CD14-positive monocyte (primary cell): ENCODE results near the gene MFSD8. TPM values are rescaled to one million over a fixed set of nuclear protein-coding genes. Genes with fewer than 3 reads are reported as not detected.

ENCODE experiments used
- DNase-seq, 3 donors: peaks; one replicate each; pipeline ENCODE4 v3.0.0-alpha.2; 2011 to 2022
- H2AFZ ChIP-seq: 2 replicates; pipeline ENCODE4 v1.6.0; 2012; ENCODE audit warnings: mild to moderate bottlenecking, low read depth, low read length, inconsistent platforms; ENCODE audit not compliant: insufficient read depth, poor library complexity, severe bottlenecking
- H3K27ac ChIP-seq, 2 donors: 1 replicate in 1 of 2; 2 replicates in 1 of 2; pipeline ENCODE4 v1.5.1; 2012 to 2013; ENCODE audit warnings: low read length in 2 of 2, control low read depth in 1 of 2, inconsistent platforms in 1 of 2, low read depth in 1 of 2, mild to moderate bottlenecking in 1 of 2
- H3K27me3 ChIP-seq, 2 donors: one replicate each; pipeline versions ENCODE4 v1.6.0 to v1.6.1; 2011 to 2013; ENCODE audit warnings: low read length in 2 of 2; ENCODE audit not compliant: control insufficient read depth in 2 of 2, insufficient read depth in 2 of 2
- H3K36me3 ChIP-seq, 2 donors: replicated peaks in 1 of 2; 1 replicate in 1 of 2; 2 replicates in 1 of 2; pipeline versions ENCODE4 v1.5.1 to v1.6.1; 2012 to 2013; ENCODE audit warnings: low read length in 2 of 2, control low read depth in 1 of 2, inconsistent platforms in 1 of 2, mild to moderate bottlenecking in 1 of 2; ENCODE audit not compliant: insufficient read depth in 2 of 2, control insufficient read depth in 1 of 2
- H3K4me1 ChIP-seq, 2 donors: 1 replicate in 1 of 2; 2 replicates in 1 of 2; pipeline versions ENCODE4 v1.5.1 to v1.6.1; 2012 to 2013; ENCODE audit warnings: low read length in 2 of 2, control low read depth in 1 of 2, inconsistent platforms in 1 of 2, mild to moderate bottlenecking in 1 of 2, moderate library complexity in 1 of 2; ENCODE audit not compliant: insufficient read depth in 2 of 2, control insufficient read depth in 1 of 2
- H3K4me2 ChIP-seq: replicated peaks from 2 replicates; pipeline ENCODE3; 2012; ENCODE audit warnings: low read length, moderate library complexity, mild to moderate bottlenecking; ENCODE audit not compliant: poor library complexity, severe bottlenecking; ENCODE audit errors: extremely low read depth
- H3K4me3 ChIP-seq, 3 experiments: fragments of 200-600 bp in 1 of 3; sonication (generic) in 1 of 3; replicated peaks in 1 of 3; 1 replicate in 2 of 3; 2 replicates in 1 of 3; pipeline ENCODE4 v1.5.1; 2011 to 2013; ENCODE audit warnings: low read length in 3 of 3, mild to moderate bottlenecking in 3 of 3, control low read depth in 2 of 3, low read depth in 2 of 3, inconsistent platforms in 1 of 3, moderate library complexity in 1 of 3
- H3K79me2 ChIP-seq: 2 replicates; pipeline ENCODE4 v1.6.0; 2012; ENCODE audit warnings: mild to moderate bottlenecking, control low read depth, inconsistent platforms, low read length, moderate library complexity; ENCODE audit not compliant: insufficient read depth
- H3K9ac ChIP-seq: 2 replicates; pipeline ENCODE4 v1.6.0; 2017; ENCODE audit warnings: low read length, mild to moderate bottlenecking; ENCODE audit not compliant: insufficient read depth, poor library complexity, severe bottlenecking
- H3K9me3 ChIP-seq, 2 donors: replicated peaks in 1 of 2; 1 replicate in 1 of 2; 2 replicates in 1 of 2; pipeline versions ENCODE4 v1.5.1 to v1.6.1; 2012 to 2013; ENCODE audit warnings: low read length in 2 of 2, control low read depth in 1 of 2; ENCODE audit not compliant: control insufficient read depth in 1 of 2, insufficient read depth in 1 of 2
- H4K20me1 ChIP-seq: 2 replicates; pipeline ENCODE4 v1.6.0; 2012; ENCODE audit warnings: mild to moderate bottlenecking, low read length, control low read depth, moderate library complexity; ENCODE audit not compliant: insufficient read depth
- H3K27ac Mint-ChIP-seq, 7 donors: one replicate each; pipeline ENCODE4 v1.8.0; 2020; ENCODE audit warnings: mild to moderate bottlenecking in 7 of 7, mixed read lengths in 7 of 7, moderate library complexity in 6 of 7, inconsistent platforms in 2 of 7
- H3K27me3 Mint-ChIP-seq, 3 donors: one replicate each; pipeline ENCODE4 v1.8.0; 2021 to 2022; ENCODE audit warnings: low read depth in 3 of 3, mild to moderate bottlenecking in 3 of 3, mixed read lengths in 3 of 3, moderate library complexity in 3 of 3, inconsistent platforms in 1 of 3
- H3K36me3 Mint-ChIP-seq, 2 donors: one replicate each; pipeline ENCODE4 v1.8.0; 2020; ENCODE audit warnings: mixed read lengths in 2 of 2, inconsistent platforms in 1 of 2, mild to moderate bottlenecking in 1 of 2
- H3K4me1 Mint-ChIP-seq: one replicate; pipeline ENCODE4 v1.8.0; 2020; ENCODE audit warnings: mild to moderate bottlenecking, mixed read lengths
- H3K4me3 Mint-ChIP-seq, 2 donors: one replicate each; pipeline ENCODE4 v1.8.0; 2020; ENCODE audit warnings: mild to moderate bottlenecking in 2 of 2, mixed read lengths in 2 of 2, moderate library complexity in 1 of 2
- H3K9me3 Mint-ChIP-seq, 7 donors: one replicate each; pipeline ENCODE4 v1.8.0; 2020 to 2022; ENCODE audit warnings: mixed read lengths in 7 of 7, mild to moderate bottlenecking in 6 of 7, moderate library complexity in 6 of 7, inconsistent platforms in 2 of 7
- CTCF ChIP-seq: fragments of 200-600 bp; IDR thresholded peaks from one replicate; pipeline ENCODE4 v1.8.0; 2022; ENCODE audit warnings: antibody characterized with exemption, mild to moderate bottlenecking
- WGBS: methylation state at CpG from one replicate; pipeline ENCODE4 v1.1.5; 2013; ENCODE audit warnings: missing lambda C conversion rate; ENCODE audit not compliant: insufficient coverage; 5-methylcytosine and 5-hydroxymethylcytosine counted together
- intact Hi-C, 2 donors: fragments of 100-400 bp; cut with micrococcal nuclease; formaldehyde crosslinking; loops; one replicate each; pipeline versions ENCODE4 v1.15.0 to v1.15.1; 2023
- polyA plus RNA-seq, 3 donors: library from polyadenylated mRNA; depleted of rRNA in 1 of 3; unstranded in 2 of 3; stranded (reverse) in 1 of 3; fragments of 300-500 nt in 2 of 3; fragments of >200 nt in 1 of 3; fragmentation: Illumina TruSeq in 2 of 3; gene quantifications; 1 replicate in 2 of 3; 2 replicates in 1 of 3; pipeline ENCODE4 v1.2.3, GENCODE V29; 2012 to 2021

The MFSD8 gene
- polyA plus RNA-seq, 3 donors, result 7.0 to 15.8 (median 14.2) TPM

- Histone ChIP-seq H3K27ac (no peak overlapping the region), H3K9me3 (no peaks in the 10 kb centered on the region), H3K27me3 (no peaks in the 10 kb centered on the region), H2AFZ (no peak overlapping the region), H3K4me3 (no peak overlapping the region), H3K4me2 (no peak overlapping the region), H3K4me1 (no peaks in the 10 kb centered on the region), H3K79me2 (no peaks in the 10 kb centered on the region), H3K36me3 (peaks cover 20 to 57% of the 10 kb centered on the region in 2 donors), H4K20me1 (no peaks in the 10 kb centered on the region), H3K9ac (no peak overlapping the region)
- H3K36me3 Mint-ChIP-seq, result peaks cover 28 to 63% of the 10 kb centered on the region in 2 donors
- H3K4me1 Mint-ChIP-seq, result no peaks in the 10 kb centered on the region
- H3K27ac Mint-ChIP-seq, result no peak overlapping the region
- intact Hi-C loops, result no loop called here
- H3K9me3 Mint-ChIP-seq, result peaks cover 0 to 3% (median 0%) of the 10 kb centered on the region in 7 donors
- DNase-seq, result no peak
- H3K4me3 Mint-ChIP-seq, result no peak overlapping the region
- TF ChIP-seq CTCF, result no peak
- no peaks in the 10 kb centered on the region for H3K27me3 Mint-ChIP-seq
- WGBS, result no CpG with 5 or more reads among the region's 1 CpG
Observed at GRCh38 chr4:127896528-127896927, 68.4 kb downstream of the MFSD8 start.

GRCh38 chr4:127896069-127896468, 68.9 kb downstream of the MFSD8 start:
- no peak for TF ChIP-seq CTCF
- Histone ChIP-seq H3K27me3 (no peaks in the 10 kb centered on the region), H3K9me3 (no peaks in the 10 kb centered on the region), H3K79me2 (no peaks in the 10 kb centered on the region), H3K4me3 (no peak overlapping the region), H3K4me2 (no peak overlapping the region), H2AFZ (no peak overlapping the region), H4K20me1 (no peaks in the 10 kb centered on the region), H3K9ac (no peak overlapping the region), H3K36me3 (peaks cover 20 to 58% of the 10 kb centered on the region in 2 donors), H3K4me1 (no peaks in the 10 kb centered on the region), H3K27ac (no peak overlapping the region)
- no CpG with 5 or more reads among the region's 1 CpG for WGBS
- H3K27ac Mint-ChIP-seq, result no peak overlapping the region
- no peak for DNase-seq
- peaks cover 28 to 61% of the 10 kb centered on the region in 2 donors for H3K36me3 Mint-ChIP-seq
- H3K4me3 Mint-ChIP-seq, result no peak overlapping the region
- no peaks in the 10 kb centered on the region for H3K27me3 Mint-ChIP-seq
- intact Hi-C loops, result no loop called here
- peaks cover 0 to 3% (median 0%) of the 10 kb centered on the region in 7 donors for H3K9me3 Mint-ChIP-seq
- H3K4me1 Mint-ChIP-seq, result no peaks in the 10 kb centered on the region
